GM12878 (cell line): ENCODE results near the gene ARHGEF18. TPM values are rescaled to one million over a fixed set of nuclear protein-coding genes. Genes with fewer than 3 reads are reported as not detected.
A peak's percentile ranks its signal among the peaks of the same experiment; 100 is the strongest.

Experiments used
- ATAC-seq: fragments of 200-7000 bp; cut with Tn5 transposase; 3 replicates; pipeline ENCODE4 v1.9.1; 2020; ENCODE audit warnings: mild to moderate bottlenecking, moderate library complexity
- Bru-seq: library from RNA; stranded (reverse); fragments of 400-500 nt; gene quantifications from one replicate; lab custom pipeline; 2021; lab: Mats Ljungman, UMichigan
- BruChase-seq, 2 experiments: library from RNA; stranded (reverse); fragments of 400-500 nt; gene quantifications; one replicate each; lab custom pipeline; 2021; lab: Mats Ljungman, UMichigan
- BruUV-seq: library from RNA; stranded (reverse); fragments of 400-500 nt; replicated peaks from 2 replicates; lab custom pipeline; 2021; lab: Mats Ljungman, UMichigan
- CTCF ChIA-PET: fragments of 300-600 bp; sonication (Branson Sonifier 250); formaldehyde crosslinking; extraction: SDS; loops from one replicate; lab custom pipeline; 2021; ENCODE audit warnings: inconsistent platforms; lab: Yijun Ruan, JAX
- POLR2A ChIA-PET: fragments of 350-600 bp; formaldehyde crosslinking; extraction: SDS; loops from one replicate; lab custom pipeline; 2021; ENCODE audit warnings: inconsistent platforms; lab: Charles Lee
- RAD21 ChIA-PET: fragments of 300-600 bp; sonication (Branson Sonifier 250); formaldehyde crosslinking; loops from one replicate; lab custom pipeline; 2023; ENCODE audit warnings: antibody characterized with exemption; ENCODE audit not compliant: unreplicated experiment; lab: Charles Lee
- SMC1A ChIA-PET: fragments of 300-600 bp; sonication (Branson Sonifier 250); formaldehyde crosslinking; loops from one replicate; lab custom pipeline; 2023; ENCODE audit not compliant: unreplicated experiment, uncharacterized antibody; lab: Charles Lee
- DNase-seq: peaks from one replicate; pipeline ENCODE4 v3.0.0-alpha.2; 2011; ENCODE audit warnings: low read depth, low spot score
- FAIRE-seq: peaks from 3 replicates; lab custom pipeline; 2011; peaks lifted over from hg19 to GRCh38; lab: Jason Lieb, UNC
- H2AFZ ChIP-seq: 2 replicates; pipeline ENCODE4 v1.6.0; 2011; ENCODE audit warnings: low read depth, low read length, control low read depth; ENCODE audit not compliant: control insufficient read depth
- H3K27ac ChIP-seq: 2 replicates; pipeline ENCODE4 v1.5.1; 2011; ENCODE audit warnings: control low read depth; ENCODE audit not compliant: control insufficient read depth, insufficient read depth
- H3K27me3 ChIP-seq, 2 experiments: replicated peaks in 1 of 2; 2 replicates each; pipeline versions ENCODE4 v1.6.0 to v1.6.1; 2011; ENCODE audit warnings: low read length in 1 of 2; ENCODE audit not compliant: control insufficient read depth in 2 of 2, insufficient read depth in 2 of 2
- H3K36me3 ChIP-seq, 2 experiments: 2 replicates each; pipeline ENCODE4 v1.5.1; 2011; ENCODE audit warnings: low read length in 1 of 2; ENCODE audit not compliant: control insufficient read depth in 2 of 2, insufficient read depth in 2 of 2
- H3K4me1 ChIP-seq: 2 replicates; pipeline ENCODE4 v1.6.1; 2011; ENCODE audit warnings: mild to moderate bottlenecking, low read length, moderate library complexity, mixed read lengths; ENCODE audit not compliant: control insufficient read depth, insufficient read depth
- H3K4me2 ChIP-seq: 2 replicates; pipeline ENCODE4 v1.6.0; 2011; ENCODE audit warnings: control low read depth; ENCODE audit not compliant: control insufficient read depth, insufficient read depth
- H3K4me3 ChIP-seq: fragments of 200-600 bp; sonication (generic); 2 replicates; pipeline ENCODE4 v1.5.1; 2016
- H3K79me2 ChIP-seq: 2 replicates; pipeline ENCODE4 v1.6.0; 2011; ENCODE audit warnings: low read length; ENCODE audit not compliant: control insufficient read depth, insufficient read depth
- H3K9ac ChIP-seq: 2 replicates; pipeline ENCODE4 v1.8.0; 2011; ENCODE audit warnings: low read length, control low read depth, mixed read lengths; ENCODE audit not compliant: control insufficient read depth, insufficient read depth
- H3K9me3 ChIP-seq: replicated peaks from 3 replicates; pipeline ENCODE4 v1.5.1; 2011; ENCODE audit warnings: mild to moderate bottlenecking, low read length; ENCODE audit not compliant: control insufficient read depth, insufficient read depth
- H4K20me1 ChIP-seq: 2 replicates; pipeline ENCODE4 v1.6.0; 2011; ENCODE audit not compliant: control insufficient read depth, insufficient read depth
- ESRRA ChIP-seq: IDR thresholded peaks from 2 replicates; pipeline ENCODE4 v1.6.1; 2012; ENCODE audit warnings: mild to moderate bottlenecking, low read length, improper control_type of control experiment
- KDM1A ChIP-seq: fragments of 200-600 bp; sonication (generic); IDR thresholded peaks from 2 replicates; pipeline ENCODE4 v1.6.1; 2016; ENCODE audit warnings: borderline replicate concordance
- MTA2 ChIP-seq: fragments of 450-650 bp; IDR thresholded peaks from 2 replicates; pipeline ENCODE4 v1.6.1; 2016; ENCODE audit warnings: low read depth, mild to moderate bottlenecking, moderate library complexity
- NR2C1 ChIP-seq: fragments of 450-650 bp; IDR thresholded peaks from 2 replicates; pipeline ENCODE4 v1.6.1; 2017; ENCODE audit warnings: antibody characterized with exemption, mild to moderate bottlenecking, moderate library complexity
- PAX8 ChIP-seq: fragments of 450-650 bp; IDR thresholded peaks from 2 replicates; pipeline ENCODE4 v1.6.1; 2017; ENCODE audit warnings: mild to moderate bottlenecking, moderate library complexity
- POLR2AphosphoS5 ChIP-seq: IDR thresholded peaks from 2 replicates; pipeline ENCODE4 v1.6.1; 2011; ENCODE audit warnings: mild to moderate bottlenecking, low read length, inconsistent platforms
- RELB ChIP-seq: fragments of 450-650 bp; IDR thresholded peaks from 2 replicates; pipeline ENCODE4 v1.6.1; 2017; ENCODE audit warnings: low read depth, mild to moderate bottlenecking, moderate library complexity
- SMAD5 ChIP-seq: IDR thresholded peaks from 2 replicates; pipeline ENCODE4 v1.6.1; 2016; ENCODE audit warnings: antibody characterized with exemption, low read depth
- SPI1 ChIP-seq: IDR thresholded peaks from 2 replicates; pipeline ENCODE4 v1.6.1; 2011; ENCODE audit warnings: low read depth, mild to moderate bottlenecking, low read length, moderate library complexity, borderline replicate concordance; ENCODE audit not compliant: insufficient read depth
- SREBF2 ChIP-seq: IDR thresholded peaks from 2 replicates; pipeline ENCODE4 v1.6.1; 2012; ENCODE audit warnings: mild to moderate bottlenecking, low read length
- SRF ChIP-seq, 2 experiments: IDR thresholded peaks; 2 replicates each; pipeline ENCODE4 v1.6.1; 2011; ENCODE audit warnings: low read depth in 2 of 2, low read length in 2 of 2, mild to moderate bottlenecking in 1 of 2, moderate library complexity in 1 of 2
- YBX1 ChIP-seq: fragments of 450-650 bp; IDR thresholded peaks from 2 replicates; pipeline ENCODE4 v1.6.1; 2016; ENCODE audit warnings: antibody characterized with exemption
- WGBS: methylation state at CpG from one replicate; pipeline ENCODE4 v1.1.6; 2016; ENCODE audit warnings: low lambda C conversion rate; ENCODE audit not compliant: insufficient replicate concordance, insufficient coverage; ENCODE audit errors: missing lambda C conversion rate; 5-methylcytosine and 5-hydroxymethylcytosine counted together
- in situ Hi-C: fragments of 300-500 bp; cut with MboI; formaldehyde crosslinking; loops from 9 replicates; pipeline ENCODE4 v1.14.3; 2018; ENCODE audit warnings: mixed read lengths
- intact Hi-C: fragments of 100-400 bp; cut with micrococcal nuclease; formaldehyde crosslinking; loops from one replicate; pipeline ENCODE4 v1.14.2; 2022; ENCODE audit not compliant: unreplicated experiment
- long read RNA-seq, 2 experiments: library from polyadenylated mRNA; unstranded; transcript quantifications; one replicate each; pipeline ENCODE4 v2.0.0, GENCODE V29; 2019 to 2020
- polyA minus RNA-seq, 3 experiments: library from RNA; depleted of rRNA, polyadenylated mRNA; stranded (reverse); fragments of >200 nt; gene quantifications; 2 replicates each; pipeline ENCODE4 v1.2.3, GENCODE V29; 2011
- polyA plus RNA-seq, 11 experiments: library from polyadenylated mRNA; depleted of rRNA in 4 of 11; unstranded in 6 of 11; stranded (reverse) in 5 of 11; fragments of >200 nt; fragmentation: Nextera tagmentation in 4 of 11; fragmentation: Illumina TruSeq in 1 of 11; extraction: Ambion mirVana in 4 of 11; extraction: Trizol in 1 of 11; gene quantifications; 1 replicate in 1 of 11; 2 replicates in 10 of 11; pipeline versions ENCODE4 v1.2.1 to v1.2.3, GENCODE V29; 2011 to 2016; ENCODE audit warnings: inconsistent platforms in 2 of 11, missing spikeins in 2 of 11, low read depth in 1 of 11
- total RNA-seq, 4 experiments: library from RNA; depleted of rRNA in 3 of 4; stranded (reverse); fragments of >200 nt in 3 of 4; fragmentation: Illumina TruSeq in 1 of 4; extraction: Trizol in 1 of 4; gene quantifications; 2 replicates each; pipeline versions ENCODE4 v1.2.1 to v1.2.3, GENCODE V29; 2013 to 2021
- TF ChIP-seq, protein P1 (sequence below): IDR thresholded peaks from 2 replicates; pipeline ENCODE4 v1.6.1; 2012; ENCODE audit warnings: low read depth, low read length, improper control_type of control experiment

Gene ARHGEF18
- total RNA-seq (2013; cell fraction: nucleolus; rRNA removed): 56.0 and 60.3 TPM in 2 replicates
- total RNA-seq (2014; rRNA removed) (26.9 and 31.1 TPM in 2 replicates), total RNA-seq (2014; rRNA removed; fragmentation: Illumina TruSeq; extraction: Trizol) (8.8 and 8.9 TPM in 2 replicates), total RNA-seq (2021) (32.3 and 37.3 TPM in 2 replicates), polyA plus RNA-seq (2011; rRNA removed) (7.0 and 8.9 TPM in 2 replicates), polyA plus RNA-seq (2014; fragmentation: Illumina TruSeq; extraction: Trizol) (1.2 and 6.6 TPM in 2 replicates), polyA plus RNA-seq (2014; fragmentation: Nextera tagmentation; extraction: Ambion mirVana) (under 1 TPM; 0.31 to 0.57 TPM), polyA plus RNA-seq (2014; rRNA removed) (23.3 and 27.6 TPM in 2 replicates), polyA plus RNA-seq (2016; fragmentation: Nextera tagmentation; extraction: Ambion mirVana) (10 to 100 TPM; 17.9 to 19.9 TPM), polyA minus RNA-seq (2011; rRNA and poly(A)+ RNA removed) (8.9 and 22.5 TPM in 2 replicates), Bru-seq, nascent RNA (percentile 78 among the genes with signal in this experiment), BruChase-seq, experiment 1, labeled RNA remaining after a 6-hour chase (percentile 92 among the genes with signal in this experiment), BruChase-seq, experiment 2, labeled RNA remaining after a 2-hour chase (percentile 91 among the genes with signal in this experiment)
- polyA plus RNA-seq (2011; ENCODE audit: low read depth): 7.9 TPM
- polyA plus RNA-seq (2011; cell fraction: cytosol; rRNA removed): 15.0 and 21.0 TPM in 2 replicates
- polyA plus RNA-seq (2011; cell fraction: nucleus; rRNA removed): 37.2 and 41.2 TPM in 2 replicates
- 17.2 and 18.4 TPM in 2 replicates for polyA plus RNA-seq (2012)
- polyA minus RNA-seq (2011; cell fraction: cytosol; rRNA and poly(A)+ RNA removed): 16.8 and 20.8 TPM in 2 replicates
- 13.7 and 21.9 TPM in 2 replicates for polyA minus RNA-seq (2011; cell fraction: nucleus; rRNA and poly(A)+ RNA removed)
- long read RNA-seq, experiment 1, partial matches to known transcripts: 5 of 9 reads
- long read RNA-seq, experiment 1, other reads (novel, unspliced or antisense): 4 of 9 reads
- long read RNA-seq, experiment 2, partial matches to known transcripts: 2 of 6 reads
- long read RNA-seq, experiment 2, other reads (novel, unspliced or antisense): 4 of 6 reads

DNA sequence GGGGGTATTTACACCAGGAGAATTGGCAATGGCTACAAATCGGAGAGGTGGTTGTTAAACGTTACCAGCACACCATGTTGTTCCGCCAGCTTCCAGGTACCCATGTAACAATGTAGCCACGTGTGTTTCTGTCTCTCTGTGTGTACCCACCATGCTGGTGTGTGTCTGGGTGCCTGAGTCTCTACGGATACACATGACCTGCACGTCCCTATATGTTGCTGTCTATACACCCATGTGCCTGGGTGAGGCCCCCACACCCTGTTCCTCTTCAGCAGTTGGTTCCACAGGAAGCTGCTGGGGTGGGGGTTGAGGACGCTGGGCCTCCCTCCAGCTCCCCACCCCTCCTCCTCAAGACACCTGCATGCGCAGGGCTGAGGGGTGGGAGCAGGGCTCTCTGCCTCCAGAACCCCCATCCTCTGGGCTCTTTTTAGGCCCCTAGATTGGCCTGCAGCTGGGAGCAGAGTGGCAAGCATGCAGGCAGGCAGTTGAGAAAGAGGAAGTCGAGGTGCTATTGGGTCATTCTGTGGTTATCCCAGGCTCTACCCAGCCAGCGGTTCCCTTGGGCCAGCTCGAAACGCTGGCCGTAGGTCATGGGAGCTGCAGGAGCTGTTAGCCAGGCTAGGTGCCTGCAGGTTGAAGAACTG, at the start of gene ARHGEF18:
TSS of gene ARHGEF18 (plus strand) at position 351 of the 644 bp plus-strand sequence. CDS start 13,954 bp downstream, outside the sequence.
- Histone ChIP-seq H3K9ac (peak within 1 kb of the TSS; percentile 59), H3K9me3 (peaks cover 4% of the 10 kb centered on the region), H3K36me3 (no peaks in the 10 kb centered on the region), H3K27me3 (no peaks in the 10 kb centered on the region), H3K4me3 (peak within 1 kb of the TSS; percentile 43; the same call in 1 of the 2 replicates), H2AFZ (peak within 1 kb of the TSS; percentile 76), H3K4me2 (peak within 1 kb of the TSS; percentile 87), H3K4me1 (peaks cover 58% of the 10 kb centered on the region), H4K20me1 (no peaks in the 10 kb centered on the region), H3K27ac (peak within 1 kb of the TSS; percentile 77), H3K79me2 (no peaks in the 10 kb centered on the region; the same call in 1 of the 2 replicates)
- in situ Hi-C loops: no loop called here
- RAD21 ChIA-PET: interaction anchor here (0.5 to 3.3 kb wide), 18 partner anchors 9 to 406 kb away, joined by 3 to 19 read pairs (median 4); partner anchors contain the start of genes FCER2 and ZNF557
- WGBS: 8% methylated on average over 13 of the region's 13 CpGs
- SMC1A ChIA-PET: interaction anchor here (0.6 to 2.4 kb wide), 14 partner anchors 8 to 247 kb away, joined by 3 to 22 read pairs (median 4); no protein-coding TSS in a partner anchor
- BruUV-seq: TSS peak; percentile 46
- intact Hi-C loops: loop anchor here (5.0 kb wide), 1 partner anchor 39 kb away; no protein-coding TSS in a partner anchor
- ATAC-seq (peak; percentile 60), FAIRE-seq (no peak), DNase-seq (peak; percentile 59)
- CTCF ChIA-PET: interaction anchor here (1.0 to 2.9 kb wide), 10 partner anchors 9 to 249 kb away, joined by 3 to 19 read pairs (median 6); no protein-coding TSS in a partner anchor
- POLR2A ChIA-PET: interaction anchor here (0.5 to 2.7 kb wide), 13 partner anchors 9 to 1245 kb away, joined by 3 to 12 read pairs (median 6); no protein-coding TSS in a partner anchor
- TF ChIP-seq, protein P1, sequence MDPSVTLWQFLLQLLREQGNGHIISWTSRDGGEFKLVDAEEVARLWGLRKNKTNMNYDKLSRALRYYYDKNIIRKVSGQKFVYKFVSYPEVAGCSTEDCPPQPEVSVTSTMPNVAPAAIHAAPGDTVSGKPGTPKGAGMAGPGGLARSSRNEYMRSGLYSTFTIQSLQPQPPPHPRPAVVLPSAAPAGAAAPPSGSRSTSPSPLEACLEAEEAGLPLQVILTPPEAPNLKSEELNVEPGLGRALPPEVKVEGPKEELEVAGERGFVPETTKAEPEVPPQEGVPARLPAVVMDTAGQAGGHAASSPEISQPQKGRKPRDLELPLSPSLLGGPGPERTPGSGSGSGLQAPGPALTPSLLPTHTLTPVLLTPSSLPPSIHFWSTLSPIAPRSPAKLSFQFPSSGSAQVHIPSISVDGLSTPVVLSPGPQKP: no peak
- TF ChIP-seq PAX8 (no peak), KDM1A (no peak), ESRRA (no peak), RELB (peak; percentile 13; the same call in 1 of the 2 replicates), POLR2AphosphoS5 (peak; percentile 30; the same call in 1 of the 2 replicates), MTA2 (0 out of 2 replicates have a peak, but pooled peaks have one; percentile 8), NR2C1 (no peak), SRF (IDR thresholded peaks at IDR 0.05; ENCODE audit: low read depth in 2 of 2, low read length in 2 of 2) (0 out of 4 replicates have a peak, but pooled peaks of 1 of the 2 experiments have one; percentile 25), SREBF2 (no peak), SPI1 (peak; percentile 96), SMAD5 (no peak; the same call in 1 of the 2 replicates), YBX1 (no peak)
